ENCODE measurements around the gene DLG5. TPM values are rescaled to one million over a fixed set of nuclear protein-coding genes. Genes with fewer than 3 reads are reported as not detected.

DLG5 gene
- polyA plus RNA-seq, 3 donors = 0.14 to 0.77 TPM; not detected in 1

DNA sequence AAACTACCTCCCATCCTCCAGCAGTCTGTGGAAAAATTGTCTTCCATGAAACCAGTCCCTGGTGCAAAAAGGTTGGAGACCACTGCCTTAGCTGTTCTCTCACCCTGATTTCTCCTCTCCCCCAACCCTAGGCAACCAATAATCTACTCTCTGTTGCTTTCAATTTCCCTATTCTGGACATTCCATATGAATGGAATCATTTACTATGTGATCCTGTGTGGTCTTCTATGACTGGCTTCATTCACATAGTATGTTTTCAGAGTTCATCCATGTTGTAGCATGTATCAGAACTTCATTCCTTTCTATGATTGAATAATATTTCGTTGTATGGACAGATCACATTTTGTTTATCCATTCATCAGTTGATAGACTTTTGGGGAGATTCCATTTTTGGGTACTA lies 38.3 kb upstream of the DLG5 start:
- DNase-seq = no peak
- Histone ChIP-seq H3K4me2 (replicated peaks; ENCODE audit: extremely low read depth, low read length, poor library complexity, severe bottlenecking) (no peak overlapping the region), H4K20me1 (ENCODE audit: insufficient read depth, low read length) (no peaks in the 10 kb centered on the region), H3K27me3 (ENCODE audit: control insufficient read depth in 2 of 2, insufficient read depth in 2 of 2, low read length in 2 of 2) (no peaks in the 10 kb centered on the region), H2AFZ (ENCODE audit: insufficient read depth, low read depth, low read length, poor library complexity, severe bottlenecking) (no peak overlapping the region), H3K4me3 (replicated peaks in 1 of 3; ENCODE audit: low read depth in 2 of 3, low read length in 3 of 3) (no peak overlapping the region), H3K27ac (ENCODE audit: low read depth in 1 of 2, low read length in 2 of 2) (no peak overlapping the region), H3K9ac (ENCODE audit: insufficient read depth, low read length, poor library complexity, severe bottlenecking) (no peak overlapping the region), H3K4me1 (ENCODE audit: control insufficient read depth in 1 of 2, insufficient read depth in 2 of 2, low read length in 2 of 2) (no peaks in the 10 kb centered on the region), H3K36me3 (replicated peaks in 1 of 2; ENCODE audit: control insufficient read depth in 1 of 2, insufficient read depth in 2 of 2, low read length in 2 of 2) (no peaks in the 10 kb centered on the region), H3K79me2 (ENCODE audit: insufficient read depth, low read length) (no peaks in the 10 kb centered on the region), H3K9me3 (replicated peaks in 1 of 2; ENCODE audit: control insufficient read depth in 1 of 2, insufficient read depth in 1 of 2, low read length in 2 of 2) (peaks cover 5 to 8% of the 10 kb centered on the region in 2 donors)
- Mint-ChIP-seq H3K27ac (no peak overlapping the region), H3K27me3 (ENCODE audit: low read depth in 3 of 3) (peaks cover 2 to 3% (median 2%) of the 10 kb centered on the region in 3 donors), H3K36me3 (no peaks in the 10 kb centered on the region), H3K9me3 (peaks cover 0 to 9% (median 2%) of the 10 kb centered on the region in 7 donors), H3K4me3 (no peak overlapping the region), H3K4me1 (no peaks in the 10 kb centered on the region)
- intact Hi-C loops (cut with micrococcal nuclease) = no loop called here
- no CpG with 5 or more reads among the region's 1 CpG for WGBS (ENCODE audit: insufficient coverage)
- TF ChIP-seq, protein P1, sequence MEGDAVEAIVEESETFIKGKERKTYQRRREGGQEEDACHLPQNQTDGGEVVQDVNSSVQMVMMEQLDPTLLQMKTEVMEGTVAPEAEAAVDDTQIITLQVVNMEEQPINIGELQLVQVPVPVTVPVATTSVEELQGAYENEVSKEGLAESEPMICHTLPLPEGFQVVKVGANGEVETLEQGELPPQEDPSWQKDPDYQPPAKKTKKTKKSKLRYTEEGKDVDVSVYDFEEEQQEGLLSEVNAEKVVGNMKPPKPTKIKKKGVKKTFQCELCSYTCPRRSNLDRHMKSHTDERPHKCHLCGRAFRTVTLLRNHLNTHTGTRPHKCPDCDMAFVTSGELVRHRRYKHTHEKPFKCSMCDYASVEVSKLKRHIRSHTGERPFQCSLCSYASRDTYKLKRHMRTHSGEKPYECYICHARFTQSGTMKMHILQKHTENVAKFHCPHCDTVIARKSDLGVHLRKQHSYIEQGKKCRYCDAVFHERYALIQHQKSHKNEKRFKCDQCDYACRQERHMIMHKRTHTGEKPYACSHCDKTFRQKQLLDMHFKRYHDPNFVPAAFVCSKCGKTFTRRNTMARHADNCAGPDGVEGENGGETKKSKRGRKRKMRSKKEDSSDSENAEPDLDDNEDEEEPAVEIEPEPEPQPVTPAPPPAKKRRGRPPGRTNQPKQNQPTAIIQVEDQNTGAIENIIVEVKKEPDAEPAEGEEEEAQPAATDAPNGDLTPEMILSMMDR (IDR thresholded peaks at IDR 0.05) = no peak

GRCh38 chr10:77963901-77964300 lies 37.3 kb upstream of the DLG5 start:
- no peak overlapping the region for H3K9ac ChIP-seq (ENCODE audit: insufficient read depth, low read length, poor library complexity, severe bottlenecking)
- H4K20me1 ChIP-seq (ENCODE audit: insufficient read depth, low read length) = no peaks in the 10 kb centered on the region
- no peak for DNase-seq
- TF ChIP-seq, protein P1 (IDR thresholded peaks at IDR 0.05) = no peak
- H3K4me2 ChIP-seq (replicated peaks; ENCODE audit: extremely low read depth, low read length, poor library complexity, severe bottlenecking) = no peak overlapping the region
- no peak overlapping the region for H3K4me3 ChIP-seq (replicated peaks in 1 of 3; ENCODE audit: low read depth in 2 of 3, low read length in 3 of 3)
- intact Hi-C loops (cut with micrococcal nuclease) = no loop called here
- no peaks in the 10 kb centered on the region for H3K36me3 ChIP-seq (replicated peaks in 1 of 2; ENCODE audit: control insufficient read depth in 1 of 2, insufficient read depth in 2 of 2, low read length in 2 of 2)
- Mint-ChIP-seq H3K9me3 (peaks cover 0 to 12% (median 2%) of the 10 kb centered on the region in 7 donors), H3K27me3 (ENCODE audit: low read depth in 3 of 3) (peaks cover 2 to 5% (median 3%) of the 10 kb centered on the region in 3 donors), H3K36me3 (no peaks in the 10 kb centered on the region), H3K4me3 (no peak overlapping the region), H3K27ac (no peak overlapping the region), H3K4me1 (no peaks in the 10 kb centered on the region)
- no peaks in the 10 kb centered on the region for H3K27me3 ChIP-seq (ENCODE audit: control insufficient read depth in 2 of 2, insufficient read depth in 2 of 2, low read length in 2 of 2)
- H3K27ac ChIP-seq (ENCODE audit: low read depth in 1 of 2, low read length in 2 of 2) = no peak overlapping the region
- 100% methylated on average over 6 of the region's 7 CpGs for WGBS (ENCODE audit: insufficient coverage)
- H3K9me3 ChIP-seq (replicated peaks in 1 of 2; ENCODE audit: control insufficient read depth in 1 of 2, insufficient read depth in 1 of 2, low read length in 2 of 2) = peaks cover 5 to 8% of the 10 kb centered on the region in 2 donors
- no peaks in the 10 kb centered on the region for H3K4me1 ChIP-seq (ENCODE audit: control insufficient read depth in 1 of 2, insufficient read depth in 2 of 2, low read length in 2 of 2)
- H2AFZ ChIP-seq (ENCODE audit: insufficient read depth, low read depth, low read length, poor library complexity, severe bottlenecking) = no peak overlapping the region
- no peaks in the 10 kb centered on the region for H3K79me2 ChIP-seq (ENCODE audit: insufficient read depth, low read length)

Measured in CD14-positive monocyte (primary cell).